Measurements from ENCODE around the gene ZNRF1.

ZNRF1 gene

DNA sequence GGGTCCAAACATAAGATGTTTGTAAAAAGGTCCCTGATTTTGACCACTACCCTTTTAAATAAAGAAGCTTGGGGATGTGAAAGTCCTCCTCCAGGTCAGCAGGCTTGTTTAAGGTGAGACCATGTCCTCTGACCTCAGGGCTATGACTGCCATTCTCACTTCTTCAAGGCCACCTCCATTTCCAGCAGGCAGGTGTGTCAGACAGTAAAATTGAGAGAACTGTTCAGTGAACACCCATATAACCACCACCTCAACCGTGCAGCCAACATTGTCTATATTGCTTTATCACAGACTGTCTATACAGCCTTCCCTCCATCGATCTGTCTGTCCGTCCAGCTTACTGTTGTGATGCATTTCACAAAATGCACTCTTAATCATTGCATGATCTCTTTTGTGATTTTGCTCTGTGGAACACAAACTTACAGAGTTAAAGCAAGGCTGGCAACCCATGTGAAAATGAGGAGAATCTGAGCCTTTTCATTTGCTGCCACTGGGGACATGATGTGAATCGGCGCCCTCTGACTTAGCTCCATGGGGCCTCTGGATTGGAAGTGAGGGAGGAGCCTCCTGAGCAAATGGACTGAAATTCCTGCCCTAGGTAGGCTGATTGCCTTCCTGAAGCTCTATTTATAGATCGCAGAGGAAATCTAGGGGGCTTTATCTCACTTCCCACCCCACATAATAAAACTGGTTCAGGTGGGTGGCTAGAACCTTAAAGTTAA is 53.8 kb downstream of the ZNRF1 start:
- Histone ChIP-seq H3K9ac (no peak overlapping the region), H3K27me3 (ENCODE audit: control insufficient read depth, insufficient read depth, low read length) (no peaks in the 10 kb centered on the region), H3K4me2 (ENCODE audit: low read length) (no peak overlapping the region), H3K36me3 (ENCODE audit: control insufficient read depth, insufficient read depth, low read length) (no peaks in the 10 kb centered on the region), H3K27ac (no peak overlapping the region), H3K9me3 (ENCODE audit: control insufficient read depth, low read length) (no peaks in the 10 kb centered on the region), H3K79me2 (peaks cover 68% of the 10 kb centered on the region), H3K4me1 (peaks cover 37% of the 10 kb centered on the region), H3K4me3 (ENCODE audit: low read depth, low read length) (no peak overlapping the region), H2AFZ (no peak overlapping the region)
- TF ChIP-seq, protein P1, sequence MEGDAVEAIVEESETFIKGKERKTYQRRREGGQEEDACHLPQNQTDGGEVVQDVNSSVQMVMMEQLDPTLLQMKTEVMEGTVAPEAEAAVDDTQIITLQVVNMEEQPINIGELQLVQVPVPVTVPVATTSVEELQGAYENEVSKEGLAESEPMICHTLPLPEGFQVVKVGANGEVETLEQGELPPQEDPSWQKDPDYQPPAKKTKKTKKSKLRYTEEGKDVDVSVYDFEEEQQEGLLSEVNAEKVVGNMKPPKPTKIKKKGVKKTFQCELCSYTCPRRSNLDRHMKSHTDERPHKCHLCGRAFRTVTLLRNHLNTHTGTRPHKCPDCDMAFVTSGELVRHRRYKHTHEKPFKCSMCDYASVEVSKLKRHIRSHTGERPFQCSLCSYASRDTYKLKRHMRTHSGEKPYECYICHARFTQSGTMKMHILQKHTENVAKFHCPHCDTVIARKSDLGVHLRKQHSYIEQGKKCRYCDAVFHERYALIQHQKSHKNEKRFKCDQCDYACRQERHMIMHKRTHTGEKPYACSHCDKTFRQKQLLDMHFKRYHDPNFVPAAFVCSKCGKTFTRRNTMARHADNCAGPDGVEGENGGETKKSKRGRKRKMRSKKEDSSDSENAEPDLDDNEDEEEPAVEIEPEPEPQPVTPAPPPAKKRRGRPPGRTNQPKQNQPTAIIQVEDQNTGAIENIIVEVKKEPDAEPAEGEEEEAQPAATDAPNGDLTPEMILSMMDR (IDR thresholded peaks at IDR 0.05), result no peak

DNA sequence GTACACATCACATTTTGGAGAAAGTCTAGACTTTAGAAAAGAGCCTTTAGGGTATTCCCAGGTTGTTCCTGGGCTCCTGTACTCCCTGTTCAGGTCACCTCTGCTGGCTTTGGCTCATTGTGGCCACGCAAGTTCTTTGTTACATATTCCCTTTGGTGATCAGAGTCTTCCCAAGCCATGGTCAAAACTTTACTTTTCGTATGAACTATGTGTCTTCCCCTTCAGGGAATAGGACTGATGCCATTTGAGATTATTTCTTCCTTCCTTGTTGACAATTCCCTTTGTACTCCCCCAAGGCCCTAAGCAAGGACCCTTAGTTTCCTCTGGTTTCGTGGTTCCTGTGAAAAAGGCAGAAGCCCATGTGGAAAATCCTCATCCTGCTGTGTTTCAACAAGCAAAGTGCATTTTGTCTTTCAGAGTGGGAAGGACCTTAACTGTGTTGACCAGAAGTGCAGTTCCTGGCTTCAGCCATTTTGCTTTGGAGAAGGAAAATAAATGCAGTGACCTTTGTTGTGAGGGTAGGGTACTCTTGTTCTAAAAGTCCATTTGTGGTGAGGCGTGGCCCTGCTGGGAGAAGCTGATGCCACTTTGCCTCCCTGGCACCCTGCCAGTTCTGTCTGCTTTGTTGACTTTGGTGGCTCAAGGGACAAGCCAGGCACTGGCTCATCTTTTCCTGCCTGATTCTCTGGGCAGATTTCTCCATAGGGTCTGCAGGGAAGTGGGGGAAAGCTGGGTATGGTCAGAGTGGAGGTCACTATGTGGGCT is 55.1 kb downstream of the ZNRF1 start:
- Histone ChIP-seq H3K4me3 (ENCODE audit: low read depth, low read length) (no peak overlapping the region), H3K4me1 (peaks cover 37% of the 10 kb centered on the region), H3K4me2 (ENCODE audit: low read length) (peak overlapping the region; percentile 1), H3K79me2 (peaks cover 67% of the 10 kb centered on the region), H3K36me3 (ENCODE audit: control insufficient read depth, insufficient read depth, low read length) (no peaks in the 10 kb centered on the region), H3K9ac (no peak overlapping the region), H3K27me3 (ENCODE audit: control insufficient read depth, insufficient read depth, low read length) (no peaks in the 10 kb centered on the region), H3K9me3 (ENCODE audit: control insufficient read depth, low read length) (no peaks in the 10 kb centered on the region), H2AFZ (no peak overlapping the region), H3K27ac (peak overlapping the region; percentile 69)
- TF ChIP-seq, protein P1 (IDR thresholded peaks at IDR 0.05), result no peak

DNA sequence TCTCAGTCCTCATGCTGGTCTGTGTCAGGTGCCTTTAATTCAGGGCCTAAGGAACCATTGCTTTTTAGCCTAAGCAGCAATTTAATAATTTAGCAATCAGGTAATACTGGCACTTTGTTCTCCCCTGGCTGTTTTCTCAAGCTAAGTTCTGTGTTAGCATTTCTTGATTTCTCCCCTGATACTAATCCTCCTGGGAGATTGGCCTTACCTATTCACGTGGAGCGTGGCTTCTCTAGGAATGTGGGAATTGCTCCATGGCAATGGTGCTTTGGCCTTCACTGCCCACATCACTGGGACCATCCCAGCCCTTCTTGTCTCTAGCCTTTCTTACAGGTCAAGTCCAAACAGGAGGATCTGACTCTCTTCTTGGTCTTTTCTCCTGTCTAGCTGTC is 55.7 kb downstream of the ZNRF1 start:
- peaks cover 66% of the 10 kb centered on the region for H3K79me2 ChIP-seq
- peak overlapping the region; percentile 69 for H3K27ac ChIP-seq
- H3K4me1 ChIP-seq, result peaks cover 37% of the 10 kb centered on the region
- H3K36me3 ChIP-seq (ENCODE audit: control insufficient read depth, insufficient read depth, low read length), result no peaks in the 10 kb centered on the region
- no peaks in the 10 kb centered on the region for H3K27me3 ChIP-seq (ENCODE audit: control insufficient read depth, insufficient read depth, low read length)
- TF ChIP-seq, protein P1 (IDR thresholded peaks at IDR 0.05), result no peak
- H2AFZ ChIP-seq, result peak overlapping the region; percentile 61
- no peak overlapping the region for H3K4me2 ChIP-seq (ENCODE audit: low read length)
- no peaks in the 10 kb centered on the region for H3K9me3 ChIP-seq (ENCODE audit: control insufficient read depth, low read length)
- no peak overlapping the region for H3K9ac ChIP-seq
- H3K4me3 ChIP-seq (ENCODE audit: low read depth, low read length), result no peak overlapping the region

DNA sequence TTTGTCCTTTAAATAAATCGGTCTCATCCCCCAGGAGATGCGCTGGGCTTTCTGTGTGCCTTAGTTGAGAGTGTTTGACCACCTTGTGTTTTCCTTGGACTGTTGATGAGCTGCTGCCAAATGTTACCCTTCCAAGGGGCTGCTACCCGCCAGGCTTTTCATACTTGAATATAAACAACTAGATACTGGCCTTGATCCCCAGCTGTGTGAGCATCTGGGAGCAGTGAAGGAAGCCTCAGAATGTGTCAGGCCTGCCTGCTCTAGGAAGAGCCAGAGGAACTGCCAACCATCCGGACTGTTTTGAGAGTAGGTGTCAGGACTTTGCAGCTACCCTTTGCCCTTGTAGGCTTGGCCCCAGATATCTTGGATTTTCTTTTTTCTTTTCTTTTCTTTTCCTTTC is 60.0 kb downstream of the ZNRF1 start:
- Histone ChIP-seq H3K4me3 (ENCODE audit: low read depth, low read length) (no peak overlapping the region), H3K4me2 (ENCODE audit: low read length) (no peak overlapping the region), H3K79me2 (peaks cover 46% of the 10 kb centered on the region), H2AFZ (no peak overlapping the region), H3K36me3 (ENCODE audit: control insufficient read depth, insufficient read depth, low read length) (no peaks in the 10 kb centered on the region), H3K27me3 (ENCODE audit: control insufficient read depth, insufficient read depth, low read length) (no peaks in the 10 kb centered on the region), H3K9ac (no peak overlapping the region), H3K4me1 (peaks cover 59% of the 10 kb centered on the region), H3K9me3 (ENCODE audit: control insufficient read depth, low read length) (no peaks in the 10 kb centered on the region), H3K27ac (no peak overlapping the region)
- TF ChIP-seq, protein P1 (IDR thresholded peaks at IDR 0.05), result no peak

All from parathyroid adenoma (tissue), 2 donors.